ENCODE measurements around the gene LRRC51.
A peak's percentile ranks its signal among the peaks of the same experiment; 100 is the strongest.
"Not testable (repeated sequence)": the region's sequence is repeated elsewhere in the genome, so short reads cannot be mapped to it uniquely, and the experiment has no call there.

LRRC51 gene

GRCh38 chr11:72111300-72112142 is 30.9 kb downstream of the LRRC51 start:
- DNase-seq (ENCODE audit: low spot score), result no peak

DNA sequence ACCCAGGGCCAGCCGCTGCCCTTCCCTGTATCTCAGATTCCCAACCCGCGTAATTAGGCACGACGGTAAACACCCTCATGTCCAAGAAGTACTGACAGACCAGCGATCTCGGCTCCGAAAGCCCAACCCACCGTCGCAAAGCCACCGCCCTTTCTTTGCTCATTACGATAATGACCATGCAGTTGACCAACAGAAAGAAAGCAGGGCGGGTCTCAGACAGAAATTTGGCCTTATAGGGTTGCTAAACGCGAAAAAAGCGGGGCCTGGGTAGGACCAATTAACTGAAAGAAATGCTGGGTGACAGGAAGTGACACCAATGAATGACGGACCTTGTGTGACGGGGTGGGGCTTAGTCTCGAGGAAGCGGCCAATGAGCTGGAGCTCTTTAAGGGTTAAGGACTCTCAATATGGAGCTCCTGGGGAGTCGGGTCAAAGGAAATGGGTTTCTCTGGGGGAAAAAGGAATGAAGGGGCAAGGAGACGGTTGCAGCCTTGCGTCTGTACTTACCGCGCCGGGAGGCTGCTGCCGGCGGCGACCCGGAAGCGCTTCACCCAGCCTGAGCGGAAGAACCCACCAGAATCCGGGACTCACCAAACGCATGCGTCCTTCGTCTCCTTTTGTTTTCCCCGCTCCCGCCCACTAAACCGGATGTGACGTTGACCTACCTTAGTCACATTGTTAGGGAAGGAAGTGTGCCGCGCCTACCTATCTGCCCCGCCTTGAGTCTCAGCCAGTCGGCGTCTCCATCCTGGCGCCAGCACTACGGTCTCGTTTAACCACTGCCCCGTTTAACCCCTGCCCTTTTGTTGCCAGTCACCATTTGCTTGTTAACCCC is 31.7 kb downstream of the LRRC51 start, which contains the start of gene ANAPC15:
Gene ANAPC15 (minus strand): TSS at position 553 of the 835 bp plus-strand sequence. CDS start 1,419 bp downstream, outside the sequence.
- peak; percentile 99 for DNase-seq (ENCODE audit: low spot score)

DNA sequence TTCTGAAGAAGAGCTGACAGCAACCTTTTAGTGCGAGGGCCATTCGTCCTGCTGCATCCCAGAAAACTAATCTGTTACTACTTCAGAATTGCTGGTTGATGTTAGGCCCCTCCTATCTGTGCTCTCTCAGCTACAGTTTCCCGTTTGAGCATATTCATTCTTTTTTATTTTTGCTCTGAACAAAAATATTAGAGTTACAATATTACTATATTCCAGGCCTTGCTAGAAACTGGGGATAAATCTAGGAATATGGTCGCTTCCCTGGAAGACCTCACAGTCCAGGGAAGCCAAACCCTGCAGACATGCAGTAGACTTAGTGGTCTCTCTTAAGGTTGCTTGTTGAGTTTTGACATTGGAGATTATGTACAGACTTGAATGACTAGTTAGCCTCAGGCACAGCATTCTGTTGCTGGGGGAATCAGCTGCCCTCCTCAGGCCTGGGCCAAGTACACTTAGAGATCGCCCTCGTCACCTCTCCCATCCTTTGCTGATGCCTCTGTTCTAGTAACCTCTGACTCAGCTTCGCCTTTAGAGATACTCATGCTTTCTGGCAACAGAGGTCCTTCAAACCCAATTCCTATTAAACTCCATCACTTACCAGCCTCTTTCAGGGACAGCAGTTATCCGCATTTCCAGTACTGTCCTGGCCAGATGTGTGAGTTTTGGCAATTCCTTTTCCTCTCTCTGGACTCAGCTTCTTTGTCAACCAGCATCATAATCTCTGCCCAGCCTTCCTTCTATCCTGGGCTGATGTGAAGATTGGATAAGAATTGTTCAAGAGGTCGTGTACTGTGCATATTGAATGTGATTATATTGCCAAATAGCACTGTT is 32.5 kb downstream of the LRRC51 start:
- no peak for DNase-seq (ENCODE audit: low spot score)

DNA sequence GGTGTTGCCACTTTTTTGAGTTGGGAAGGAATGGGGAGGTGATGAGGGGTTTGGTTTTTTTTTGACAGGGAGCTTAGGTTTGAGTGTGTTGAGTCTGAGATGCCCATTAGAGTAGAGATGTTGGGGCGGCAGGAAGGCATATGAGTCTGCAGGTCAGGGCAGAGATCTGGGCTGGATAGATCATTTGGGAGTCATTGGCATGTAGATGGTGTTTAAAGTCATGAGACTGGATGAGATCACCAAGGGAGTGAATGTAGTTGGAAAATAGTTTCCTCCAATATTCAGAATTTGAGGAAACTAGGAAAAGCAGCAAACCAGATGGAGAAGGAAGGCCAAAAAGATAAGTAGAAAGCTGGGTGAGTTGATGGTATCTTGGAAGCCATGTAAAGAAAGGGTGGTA is 33.9 kb downstream of the LRRC51 start:
- no peak for DNase-seq (ENCODE audit: low spot score)

DNA sequence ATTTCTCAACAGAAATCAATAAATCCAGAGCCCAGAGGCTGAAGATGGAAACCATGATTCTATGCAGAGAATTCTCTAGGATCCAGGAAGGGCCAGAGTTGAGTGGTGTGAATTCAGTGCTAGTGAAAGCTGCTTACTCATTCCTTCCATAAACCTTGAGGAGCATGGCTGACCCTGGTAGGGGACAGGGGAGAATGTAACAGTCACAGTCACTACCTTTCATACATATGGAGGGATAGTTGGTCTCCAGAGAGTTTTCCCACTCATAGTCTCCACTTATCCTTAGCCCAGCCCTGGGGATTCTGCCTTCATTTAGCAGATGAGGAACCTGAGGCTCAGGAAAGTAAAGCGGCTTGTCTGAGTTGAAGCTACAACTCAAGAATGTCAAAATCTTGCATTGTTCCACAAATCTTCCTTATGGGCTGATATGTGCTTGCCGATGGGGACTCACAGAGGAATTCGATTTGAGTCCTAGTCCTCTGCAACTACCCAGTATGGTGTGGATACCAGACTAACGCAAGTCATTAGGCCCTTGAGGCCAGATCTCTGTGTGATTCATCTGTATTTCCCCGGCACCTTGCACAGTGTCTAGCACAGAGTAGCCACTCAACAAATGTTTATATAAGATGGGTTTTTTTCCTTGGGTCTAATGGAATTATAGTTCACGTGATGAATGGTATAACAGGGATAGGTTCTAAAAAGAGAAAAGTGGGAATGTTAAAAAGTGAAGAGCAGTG is 35.5 kb downstream of the LRRC51 start:
- DNase-seq (ENCODE audit: low spot score), result no peak

- DNase-seq (ENCODE audit: low spot score), result no peak
Observed at GRCh38 chr11:72119198-72119597, 38.5 kb downstream of the LRRC51 start.

DNA sequence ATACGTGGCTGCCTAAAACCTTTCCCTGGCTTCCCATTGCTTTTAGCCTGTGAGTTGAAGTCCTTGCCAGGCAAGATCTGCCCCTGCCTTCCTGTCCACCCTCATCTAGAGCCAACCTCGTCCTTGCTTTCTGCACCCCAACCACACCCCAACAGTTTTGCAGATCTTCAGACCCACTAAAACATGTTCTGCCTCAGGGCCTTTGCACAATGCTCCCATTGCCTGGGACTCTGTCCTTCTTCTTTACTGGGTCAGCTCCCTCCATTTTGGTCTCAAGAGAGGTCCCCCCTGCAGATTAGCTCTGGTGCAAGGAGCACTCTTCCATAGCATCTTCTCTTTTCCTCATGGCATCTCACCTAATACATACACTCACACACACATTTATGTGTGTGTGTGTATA is 40.3 kb downstream of the LRRC51 start:
- DNase-seq (ENCODE audit: low spot score), result no peak

DNA sequence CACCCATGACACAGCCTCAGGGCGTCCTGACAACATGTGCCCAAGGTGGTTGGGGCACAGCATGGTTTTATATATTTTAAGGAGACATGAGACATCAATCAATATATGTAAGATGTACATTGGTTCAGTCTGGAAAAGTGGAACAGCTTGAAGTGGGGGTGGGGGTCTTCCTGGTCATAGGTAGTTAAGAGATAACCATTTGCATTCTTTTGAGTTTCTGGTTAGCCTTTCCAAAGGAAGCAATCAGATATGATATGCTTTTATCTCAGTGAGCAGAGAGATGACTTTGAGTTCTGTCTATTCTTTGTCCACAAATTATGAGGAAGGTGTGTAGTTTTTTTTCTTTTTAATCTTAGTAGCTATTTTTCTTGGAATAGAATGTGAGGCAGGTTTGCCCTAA is 42.0 kb downstream of the LRRC51 start:
- DNase-seq (ENCODE audit: low spot score), result no peak

DNA sequence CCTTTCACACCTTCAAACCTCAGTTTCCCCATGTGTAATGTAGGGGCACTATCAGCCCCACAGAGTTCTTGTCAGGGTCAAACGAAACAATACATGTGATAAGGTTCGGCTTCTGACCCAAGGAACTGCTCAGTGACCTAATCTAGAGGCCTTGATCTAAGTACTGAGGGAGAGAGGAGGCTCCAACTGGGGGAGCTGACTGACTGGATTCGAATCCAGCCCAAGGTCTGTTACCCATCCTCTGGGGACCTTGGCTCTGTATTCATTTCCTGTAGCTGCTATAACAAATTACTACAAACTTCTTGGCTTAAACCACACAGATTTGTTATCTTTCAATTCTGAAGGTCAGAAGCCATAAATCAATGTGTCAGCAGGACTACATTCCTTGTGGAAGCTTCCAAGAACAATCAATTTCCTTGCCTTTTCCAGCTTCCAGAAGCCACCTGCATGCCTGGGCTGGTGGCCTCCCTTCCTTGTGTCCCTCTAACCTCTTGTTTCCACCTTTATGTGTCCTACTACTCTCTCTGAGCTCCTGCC is 42.5 kb downstream of the LRRC51 start:
- no peak for DNase-seq (ENCODE audit: low spot score)

DNA sequence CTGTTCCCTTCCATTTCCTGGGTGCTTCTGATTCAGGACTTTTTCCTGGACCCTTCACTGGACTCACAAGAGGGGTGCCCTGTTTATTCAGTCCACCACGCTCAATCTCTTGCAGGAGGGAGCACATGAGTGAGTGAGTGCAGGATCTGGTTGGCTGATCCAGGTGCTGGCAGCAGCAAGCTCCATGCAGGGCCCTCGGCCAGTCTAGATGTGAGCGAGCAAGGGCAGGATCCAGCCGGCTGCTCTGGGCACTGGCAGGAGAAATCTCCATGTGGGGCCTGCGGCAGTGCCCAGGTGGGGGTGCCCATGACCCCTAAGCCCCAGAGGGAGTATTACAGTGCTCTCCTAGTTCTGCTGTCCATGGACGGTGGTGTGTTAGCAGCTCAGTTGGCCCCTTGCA is 43.4 kb downstream of the LRRC51 start:
- DNase-seq (ENCODE audit: low spot score), result no peak

- DNase-seq (ENCODE audit: low spot score), result no peak
Observed at GRCh38 chr11:72125956-72126355, 45.3 kb downstream of the LRRC51 start.

GRCh38 chr11:72127923-72128322 is 47.3 kb downstream of the LRRC51 start:
- DNase-seq (ENCODE audit: low spot score), result no peak

- no peak for DNase-seq (ENCODE audit: low spot score)
Observed at GRCh38 chr11:72129381-72129780, 48.7 kb downstream of the LRRC51 start.

GRCh38 chr11:72132646-72133045 is 52.0 kb downstream of the LRRC51 start:
- no peak for DNase-seq (ENCODE audit: low spot score)

DNA sequence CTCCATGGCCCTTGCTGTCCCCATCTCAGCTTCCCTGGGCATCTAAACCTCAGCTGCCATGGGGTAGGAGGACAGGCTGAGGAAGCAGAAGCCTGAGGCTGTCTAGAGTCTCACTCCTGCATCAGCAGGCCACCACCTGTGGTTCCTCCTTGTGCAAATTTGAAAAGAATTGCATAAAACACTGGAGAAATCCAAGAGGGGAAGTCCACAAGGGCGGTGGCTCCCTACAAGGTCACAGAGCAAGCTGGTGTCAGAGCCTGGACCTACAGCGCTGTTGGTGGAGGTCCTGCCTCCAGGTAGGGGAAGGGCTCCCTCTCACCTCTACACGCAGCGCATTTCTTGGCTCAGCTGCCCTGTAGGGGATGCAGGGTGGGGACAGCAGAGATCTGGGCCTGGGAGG is 54.8 kb downstream of the LRRC51 start, which contains the start of gene FOLR3:
Gene FOLR3 (plus strand): TSS at position 253 of the 400 bp plus-strand sequence. CDS start 228 bp downstream, outside the sequence.
- not testable (repeated sequence) for DNase-seq (ENCODE audit: low spot score)

GRCh38 chr11:72135891-72136683 is 55.4 kb downstream of the LRRC51 start:
- DNase-seq (ENCODE audit: low spot score), result no peak

DNA sequence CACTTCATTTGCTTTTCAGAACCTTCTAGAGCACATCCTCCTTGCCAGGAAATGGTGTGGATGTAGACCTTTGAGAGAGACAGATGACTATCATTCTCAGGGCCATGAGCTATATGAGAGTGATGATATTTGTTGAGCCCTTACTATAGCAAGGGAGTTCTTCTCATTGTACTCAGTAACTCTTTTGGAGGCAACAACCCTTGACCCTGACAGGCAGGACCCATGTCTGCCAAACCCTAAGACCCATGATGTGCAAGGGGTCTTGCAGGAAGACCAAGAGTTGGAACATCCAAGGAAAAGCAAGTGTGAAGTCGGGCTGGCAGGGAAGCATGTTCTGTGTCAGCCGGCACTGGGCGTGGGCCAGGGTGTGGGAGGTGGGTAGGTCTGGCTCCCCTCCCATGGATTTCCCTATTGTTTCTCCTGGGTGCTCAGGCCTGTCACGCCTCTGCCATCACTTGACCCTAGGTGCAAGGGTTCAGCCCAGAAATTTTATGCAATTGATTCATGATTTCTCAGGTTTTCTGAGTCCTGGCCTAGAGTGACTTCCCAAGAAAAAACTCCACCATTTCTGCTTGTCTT is 56.1 kb downstream of the LRRC51 start:
- DNase-seq (ENCODE audit: low spot score), result no peak

DNA sequence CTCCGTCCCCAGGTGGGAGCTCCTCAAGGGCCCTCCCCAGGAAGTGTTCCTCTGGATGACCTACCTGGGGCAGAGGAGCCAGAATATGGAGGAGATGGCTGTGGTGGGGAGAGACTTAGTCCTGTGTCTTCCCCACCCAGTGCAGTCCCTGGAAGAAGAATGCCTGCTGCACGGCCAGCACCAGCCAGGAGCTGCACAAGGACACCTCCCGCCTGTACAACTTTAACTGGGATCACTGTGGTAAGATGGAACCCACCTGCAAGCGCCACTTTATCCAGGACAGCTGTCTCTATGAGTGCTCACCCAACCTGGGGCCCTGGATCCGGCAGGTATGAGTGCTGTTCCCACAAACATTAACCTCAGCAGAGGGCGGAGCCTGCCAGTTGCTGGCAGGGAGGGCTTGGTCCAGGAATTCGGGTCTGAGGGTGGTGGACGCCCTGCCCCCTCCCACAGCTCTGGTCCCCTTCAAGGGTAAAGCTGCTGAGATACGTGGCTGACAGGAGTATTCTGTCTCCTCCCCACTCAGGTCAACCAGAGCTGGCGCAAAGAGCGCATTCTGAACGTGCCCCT is 58.3 kb downstream of the LRRC51 start:
- no peak for DNase-seq (ENCODE audit: low spot score)

DNA sequence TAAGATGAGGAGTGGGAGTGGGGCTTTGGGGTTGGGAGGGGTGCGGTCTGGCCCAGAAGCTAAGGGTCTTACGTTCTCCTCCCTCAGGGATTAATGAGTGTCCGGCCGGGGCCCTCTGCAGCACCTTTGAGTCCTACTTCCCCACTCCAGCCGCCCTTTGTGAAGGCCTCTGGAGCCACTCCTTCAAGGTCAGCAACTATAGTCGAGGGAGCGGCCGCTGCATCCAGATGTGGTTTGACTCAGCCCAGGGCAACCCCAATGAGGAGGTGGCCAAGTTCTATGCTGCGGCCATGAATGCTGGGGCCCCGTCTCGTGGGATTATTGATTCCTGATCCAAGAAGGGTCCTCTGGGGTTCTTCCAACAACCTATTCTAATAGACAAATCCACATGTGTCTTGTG is 58.9 kb downstream of the LRRC51 start:
- DNase-seq (ENCODE audit: low spot score), result no peak
